Measurements from ENCODE around the gene TP63.

TP63 gene

DNA sequence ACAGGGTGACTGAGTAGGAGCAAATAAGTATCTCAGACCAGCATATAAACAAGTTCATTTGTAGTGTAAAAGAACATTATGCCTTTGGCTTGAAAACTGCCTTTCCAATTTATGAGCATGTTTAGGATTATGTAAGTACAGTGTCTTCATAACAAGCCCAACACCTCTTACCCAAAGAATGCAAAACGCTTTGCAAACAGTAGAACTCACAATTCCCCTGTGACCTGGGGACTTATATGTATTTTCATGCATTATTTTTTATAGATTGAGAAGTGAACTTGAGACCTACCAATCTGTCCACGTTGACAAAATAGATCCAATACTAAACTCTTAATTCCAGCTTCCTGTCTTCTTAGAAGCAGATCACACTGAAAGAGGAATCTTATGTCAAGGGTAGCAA is 202.1 kb downstream of the TP63 start:
- TF ChIP-seq, protein P1, sequence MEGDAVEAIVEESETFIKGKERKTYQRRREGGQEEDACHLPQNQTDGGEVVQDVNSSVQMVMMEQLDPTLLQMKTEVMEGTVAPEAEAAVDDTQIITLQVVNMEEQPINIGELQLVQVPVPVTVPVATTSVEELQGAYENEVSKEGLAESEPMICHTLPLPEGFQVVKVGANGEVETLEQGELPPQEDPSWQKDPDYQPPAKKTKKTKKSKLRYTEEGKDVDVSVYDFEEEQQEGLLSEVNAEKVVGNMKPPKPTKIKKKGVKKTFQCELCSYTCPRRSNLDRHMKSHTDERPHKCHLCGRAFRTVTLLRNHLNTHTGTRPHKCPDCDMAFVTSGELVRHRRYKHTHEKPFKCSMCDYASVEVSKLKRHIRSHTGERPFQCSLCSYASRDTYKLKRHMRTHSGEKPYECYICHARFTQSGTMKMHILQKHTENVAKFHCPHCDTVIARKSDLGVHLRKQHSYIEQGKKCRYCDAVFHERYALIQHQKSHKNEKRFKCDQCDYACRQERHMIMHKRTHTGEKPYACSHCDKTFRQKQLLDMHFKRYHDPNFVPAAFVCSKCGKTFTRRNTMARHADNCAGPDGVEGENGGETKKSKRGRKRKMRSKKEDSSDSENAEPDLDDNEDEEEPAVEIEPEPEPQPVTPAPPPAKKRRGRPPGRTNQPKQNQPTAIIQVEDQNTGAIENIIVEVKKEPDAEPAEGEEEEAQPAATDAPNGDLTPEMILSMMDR (conservative IDR thresholded peaks at IDR 0.05; ENCODE audit: low read depth, low read length), result no peak
- DNase-seq (ENCODE audit: low read depth), result no peak
- no peak overlapping the region for H3K4me3 ChIP-seq (ENCODE audit: low read length)

DNA sequence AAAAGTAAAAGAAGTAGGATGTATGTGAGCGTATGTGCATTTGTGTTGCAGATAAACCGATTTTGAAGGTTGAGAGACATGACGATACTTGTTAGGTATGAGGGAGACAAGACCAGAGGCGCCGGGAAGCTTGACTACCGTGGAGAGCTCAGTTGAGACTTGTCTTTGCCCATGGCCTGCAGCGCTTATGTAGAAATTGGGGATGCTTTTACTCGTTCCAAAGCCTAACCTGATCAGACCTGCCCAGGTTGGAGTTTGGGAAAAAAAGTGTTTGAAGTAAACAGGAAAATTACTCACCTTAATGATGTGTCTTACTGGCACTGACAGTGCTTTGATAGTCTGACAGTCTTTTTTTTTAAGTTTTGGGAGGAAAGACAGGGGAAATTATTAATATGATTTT is 202.8 kb downstream of the TP63 start:
- H3K4me3 ChIP-seq (ENCODE audit: low read length), result no peak overlapping the region
- TF ChIP-seq, protein P1 (conservative IDR thresholded peaks at IDR 0.05; ENCODE audit: low read depth, low read length), result no peak
- no peak for DNase-seq (ENCODE audit: low read depth)

DNA sequence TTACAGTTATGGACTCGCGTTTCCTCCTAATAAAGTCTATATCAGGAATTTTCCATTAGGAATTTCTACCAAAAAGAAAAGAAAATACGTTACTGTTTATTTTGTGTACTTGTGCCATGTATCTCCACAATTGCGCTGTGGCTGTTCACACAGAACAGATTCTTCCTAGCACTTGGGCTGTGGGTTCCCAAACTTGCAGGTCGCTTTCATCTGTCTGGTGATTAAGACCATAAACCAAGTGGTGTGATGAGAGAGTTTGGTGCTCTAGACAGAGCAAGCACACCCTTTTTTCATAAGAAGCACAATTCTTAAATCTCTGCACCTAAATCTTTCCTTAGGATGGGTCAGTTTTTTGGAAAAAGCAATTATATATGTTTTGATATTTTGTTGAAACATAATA is 203.3 kb downstream of the TP63 start:
- H3K4me3 ChIP-seq (ENCODE audit: low read length), result no peak overlapping the region
- no peak for DNase-seq (ENCODE audit: low read depth)
- TF ChIP-seq, protein P1 (conservative IDR thresholded peaks at IDR 0.05; ENCODE audit: low read depth, low read length), result no peak

DNA sequence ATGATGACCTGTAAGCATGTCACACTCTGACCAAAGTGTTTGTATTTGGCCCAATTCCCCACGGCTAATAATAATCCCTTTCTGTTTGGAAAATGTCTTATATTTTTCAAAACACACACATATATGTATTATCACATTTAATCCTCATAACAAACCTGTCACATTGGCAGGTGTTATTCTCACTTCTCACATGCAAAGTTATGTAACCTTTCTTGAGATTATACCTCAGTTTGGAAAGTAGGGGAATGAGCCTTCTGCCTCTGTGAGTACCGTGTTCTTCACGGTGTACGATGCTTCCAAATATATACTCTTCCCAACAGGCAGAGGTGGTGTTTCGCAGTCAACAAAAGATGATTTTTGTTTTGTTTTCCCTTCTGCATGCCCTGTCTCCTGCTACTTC is 205.6 kb downstream of the TP63 start:
- TF ChIP-seq, protein P1 (conservative IDR thresholded peaks at IDR 0.05; ENCODE audit: low read depth, low read length), result no peak
- DNase-seq (ENCODE audit: low read depth), result no peak
- no peak overlapping the region for H3K4me3 ChIP-seq (ENCODE audit: low read length)

DNA sequence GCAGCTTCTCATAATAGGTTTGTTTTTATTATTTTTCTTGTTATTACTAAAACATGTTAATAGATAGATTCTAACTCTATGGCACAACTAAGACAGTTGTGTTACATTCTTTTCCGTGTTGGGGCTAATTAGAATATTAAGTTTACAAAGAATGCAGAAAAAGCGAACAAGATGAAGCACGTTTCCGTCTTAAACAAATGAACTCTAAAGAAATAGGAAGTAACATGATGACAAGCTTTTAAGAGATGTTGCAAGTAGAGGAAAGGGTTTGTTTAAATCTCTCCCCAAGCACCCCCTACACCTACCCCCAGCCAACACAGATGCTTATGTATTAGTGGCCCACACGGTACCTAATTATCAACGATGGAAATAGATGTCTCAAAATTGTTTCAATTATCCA is 207.1 kb downstream of the TP63 start:
- H3K4me3 ChIP-seq (ENCODE audit: low read length), result no peak overlapping the region
- TF ChIP-seq, protein P1 (conservative IDR thresholded peaks at IDR 0.05; ENCODE audit: low read depth, low read length), result no peak
- no peak for DNase-seq (ENCODE audit: low read depth)

DNA sequence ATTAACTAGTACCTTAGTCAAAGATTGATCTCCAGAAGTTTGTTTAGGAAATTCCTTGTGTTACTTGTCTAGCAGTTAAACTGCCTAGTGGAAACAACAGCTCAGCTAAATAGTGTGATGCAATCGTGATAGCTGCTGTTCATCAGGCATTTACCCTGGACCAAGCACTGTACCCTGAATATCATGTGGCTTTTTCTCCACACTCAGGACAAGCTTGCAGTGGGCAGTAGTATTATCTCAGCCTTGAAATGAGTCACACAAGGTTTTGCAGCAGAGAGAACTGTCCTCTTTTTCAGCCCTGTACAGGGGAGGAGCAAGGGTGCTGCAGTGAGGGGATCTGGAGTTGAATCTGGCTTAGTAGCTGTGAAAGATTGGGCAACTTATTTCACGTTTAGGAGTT is 208.4 kb downstream of the TP63 start:
- TF ChIP-seq, protein P1 (conservative IDR thresholded peaks at IDR 0.05; ENCODE audit: low read depth, low read length), result no peak
- no peak overlapping the region for H3K4me3 ChIP-seq (ENCODE audit: low read length)
- DNase-seq (ENCODE audit: low read depth), result peak; percentile 60

DNA sequence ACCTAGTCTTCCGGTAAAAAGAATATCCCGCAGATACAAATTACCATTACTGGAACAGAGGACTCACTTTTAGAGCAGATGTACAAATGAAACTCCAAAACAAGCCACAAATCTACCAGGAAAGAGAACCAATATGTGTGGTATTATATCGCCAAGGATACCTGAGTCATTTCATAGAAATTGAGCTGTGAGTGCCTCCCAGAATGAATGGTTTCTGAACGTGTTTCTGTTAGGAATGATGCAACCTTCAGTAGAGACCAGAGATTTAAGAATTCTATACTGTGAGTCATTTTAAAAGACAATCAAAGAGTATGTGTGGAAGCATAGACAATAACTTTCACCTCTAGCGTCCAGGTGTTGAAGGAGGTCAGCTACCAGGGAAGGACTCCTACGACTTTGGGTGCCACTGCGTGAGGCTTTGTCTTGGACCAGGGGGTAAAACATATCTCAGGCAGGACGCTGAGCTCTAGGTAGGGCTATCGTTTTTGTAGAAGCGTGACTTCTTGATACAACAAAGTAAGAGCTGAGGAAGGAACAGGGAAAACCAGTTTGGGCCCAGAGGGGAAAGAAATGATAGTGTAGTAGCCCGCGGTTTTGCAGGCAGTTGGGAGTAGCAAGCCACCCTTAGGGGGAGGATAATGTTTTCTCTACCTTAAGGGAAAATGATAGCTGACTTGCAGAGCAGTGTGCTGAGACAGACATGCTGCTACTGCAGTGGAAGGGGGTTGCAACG is 210.4 kb downstream of the TP63 start:
- no peak overlapping the region for H3K4me3 ChIP-seq (ENCODE audit: low read length)
- TF ChIP-seq, protein P1 (conservative IDR thresholded peaks at IDR 0.05; ENCODE audit: low read depth, low read length), result no peak
- DNase-seq (ENCODE audit: low read depth), result no peak

Data from retinal pigment epithelial cell (primary cell).